Measurements from ENCODE around the gene CCNJ. TPM values are rescaled to one million over a fixed set of nuclear protein-coding genes. Genes with fewer than 3 reads are reported as not detected.

Gene CCNJ
- total and polyA plus RNA-seq, 9 of the 15 experiments (the other 6 are each of a cell fraction or from before 2014, with no cell fraction given) = 0.69 to 15.7 (median 9.2) TPM

- TF ChIP-seq NR2C2 (CRISPR knock-in tag; IDR thresholded peaks at IDR 0.05) (no peak), NR2C2 (tag; IDR thresholded peaks at IDR 0.05) (peak; percentile 16; the same call in 1 of the 2 replicates), JUN (IDR thresholded peaks at IDR 0.05; ENCODE audit: borderline replicate concordance, low read depth, low read length) (no peak), JUN (CRISPR knock-in tag; IDR thresholded peaks at IDR 0.05; ENCODE audit: borderline replicate concordance) (no peak), NR4A1 (CRISPR knock-in tag; IDR thresholded peaks at IDR 0.05) (no peak), NR4A1 (tag; IDR thresholded peaks at IDR 0.05) (peak; percentile 87), FOXP1 (CRISPR knock-in tag; IDR thresholded peaks at IDR 0.05) (no peak), ZNF175 (CRISPR knock-in tag; IDR thresholded peaks at IDR 0.05; ENCODE audit: low read depth) (peak; percentile 83), SIRT6 (IDR thresholded peaks at IDR 0.05; ENCODE audit: low read depth, low read length) (no peak), E2F3 (CRISPR knock-in tag; IDR thresholded peaks at IDR 0.05) (no peak), SUPT5H (IDR thresholded peaks at IDR 0.05) (no peak)
- TF ChIP-seq, protein P1, sequence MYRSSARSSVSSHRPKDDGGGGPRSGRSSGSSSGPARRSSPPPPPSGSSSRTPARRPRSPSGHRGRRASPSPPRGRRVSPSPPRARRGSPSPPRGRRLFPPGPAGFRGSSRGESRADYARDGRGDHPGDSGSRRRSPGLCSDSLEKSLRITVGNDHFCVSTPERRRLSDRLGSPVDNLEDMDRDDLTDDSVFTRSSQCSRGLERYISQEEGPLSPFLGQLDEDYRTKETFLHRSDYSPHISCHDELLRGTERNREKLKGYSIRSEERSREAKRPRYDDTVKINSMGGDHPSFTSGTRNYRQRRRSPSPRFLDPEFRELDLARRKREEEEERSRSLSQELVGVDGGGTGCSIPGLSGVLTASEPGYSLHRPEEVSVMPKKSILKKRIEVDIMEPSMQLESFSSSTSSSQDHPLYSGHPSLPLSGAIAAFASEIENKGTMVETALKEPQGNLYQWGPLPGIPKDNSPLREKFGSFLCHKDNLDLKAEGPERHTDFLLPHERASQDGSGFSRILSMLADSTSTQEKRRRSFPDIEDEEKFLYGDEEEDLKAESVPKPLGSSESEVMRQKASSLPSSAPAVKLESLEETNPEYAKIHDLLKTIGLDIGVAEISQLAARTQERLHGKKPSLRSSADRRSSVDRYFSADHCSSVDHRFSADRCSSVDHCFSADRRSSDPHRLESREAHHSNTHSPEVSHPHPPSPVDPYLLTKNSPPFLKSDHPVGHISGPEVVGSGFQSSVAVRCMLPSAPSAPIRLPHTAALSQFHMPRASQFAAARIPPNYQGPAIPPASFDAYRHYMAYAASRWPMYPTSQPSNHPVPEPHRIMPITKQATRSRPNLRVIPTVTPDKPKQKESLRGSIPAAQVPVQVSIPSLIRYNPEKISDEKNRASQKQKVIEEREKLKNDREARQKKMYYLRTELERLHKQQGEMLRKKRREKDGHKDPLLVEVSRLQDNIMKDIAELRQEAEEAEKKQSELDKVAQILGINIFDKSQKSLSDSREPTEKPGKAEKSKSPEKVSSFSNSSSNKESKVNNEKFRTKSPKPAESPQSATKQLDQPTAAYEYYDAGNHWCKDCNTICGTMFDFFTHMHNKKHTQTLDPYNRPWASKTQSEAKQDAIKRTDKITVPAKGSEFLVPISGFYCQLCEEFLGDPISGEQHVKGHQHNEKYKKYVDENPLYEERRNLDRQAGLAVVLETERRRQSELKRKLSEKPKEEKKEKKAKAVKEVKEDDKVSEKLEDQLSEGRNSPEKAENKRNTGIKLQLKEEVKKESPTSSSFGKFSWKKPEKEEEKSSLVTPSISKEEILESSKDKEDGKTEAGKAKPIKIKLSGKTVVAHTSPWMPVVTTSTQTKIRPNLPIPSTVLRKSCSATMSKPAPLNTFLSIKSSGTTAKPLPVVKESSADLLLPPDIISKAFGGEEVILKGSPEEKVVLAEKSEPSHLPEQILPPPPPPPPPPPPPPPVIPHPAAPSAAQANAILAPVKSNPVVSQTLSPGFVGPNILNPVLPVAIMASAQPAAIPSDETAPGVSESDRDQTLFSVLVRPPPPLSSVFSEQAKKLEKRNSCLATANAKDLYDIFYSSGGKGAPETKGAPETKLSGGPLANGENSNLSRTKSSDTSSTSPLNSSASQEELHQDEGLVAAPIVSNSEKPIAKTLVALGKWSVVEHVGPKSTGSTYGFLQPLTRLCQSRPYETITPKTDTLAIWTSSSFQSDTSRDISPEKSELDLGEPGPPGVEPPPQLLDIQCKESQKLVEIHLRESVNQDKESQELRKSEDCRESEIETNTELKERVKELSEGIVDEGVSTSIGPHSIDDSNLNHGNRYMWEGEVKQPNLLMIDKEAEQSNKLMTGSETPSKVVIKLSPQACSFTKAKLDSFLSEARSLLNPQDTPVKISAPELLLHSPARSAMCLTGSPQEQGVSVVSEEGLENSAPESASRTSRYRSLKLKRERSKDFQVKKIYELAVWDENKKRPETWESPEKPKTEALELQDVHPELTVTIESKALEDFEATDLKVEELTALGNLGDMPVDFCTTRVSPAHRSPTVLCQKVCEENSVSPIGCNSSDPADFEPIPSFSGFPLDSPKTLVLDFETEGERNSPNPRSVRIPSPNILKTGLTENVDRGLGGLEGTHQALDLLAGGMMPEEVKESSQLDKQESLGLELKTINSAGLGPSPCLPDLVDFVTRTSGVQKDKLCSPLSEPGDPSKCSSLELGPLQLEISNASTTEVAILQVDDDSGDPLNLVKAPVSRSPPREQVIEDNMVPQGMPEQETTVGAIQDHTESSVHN (IDR thresholded peaks at IDR 0.05; ENCODE audit: borderline replicate concordance in 1 of 2, low read depth in 1 of 2) = no peak
- TF ChIP-seq, protein P2, sequence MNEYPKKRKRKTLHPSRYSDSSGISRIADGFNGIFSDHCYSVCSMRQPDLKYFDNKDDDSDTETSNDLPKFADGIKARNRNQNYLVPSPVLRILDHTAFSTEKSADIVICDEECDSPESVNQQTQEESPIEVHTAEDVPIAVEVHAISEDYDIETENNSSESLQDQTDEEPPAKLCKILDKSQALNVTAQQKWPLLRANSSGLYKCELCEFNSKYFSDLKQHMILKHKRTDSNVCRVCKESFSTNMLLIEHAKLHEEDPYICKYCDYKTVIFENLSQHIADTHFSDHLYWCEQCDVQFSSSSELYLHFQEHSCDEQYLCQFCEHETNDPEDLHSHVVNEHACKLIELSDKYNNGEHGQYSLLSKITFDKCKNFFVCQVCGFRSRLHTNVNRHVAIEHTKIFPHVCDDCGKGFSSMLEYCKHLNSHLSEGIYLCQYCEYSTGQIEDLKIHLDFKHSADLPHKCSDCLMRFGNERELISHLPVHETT (CRISPR knock-in tag; conservative IDR thresholded peaks at IDR 0.05 in 1 of 2, IDR thresholded peaks at IDR 0.05 in 1 of 2) = peak in 1 of 2 experiments; percentile 72; a peak in 2 of 4 replicates
- TF ChIP-seq, protein P3, sequence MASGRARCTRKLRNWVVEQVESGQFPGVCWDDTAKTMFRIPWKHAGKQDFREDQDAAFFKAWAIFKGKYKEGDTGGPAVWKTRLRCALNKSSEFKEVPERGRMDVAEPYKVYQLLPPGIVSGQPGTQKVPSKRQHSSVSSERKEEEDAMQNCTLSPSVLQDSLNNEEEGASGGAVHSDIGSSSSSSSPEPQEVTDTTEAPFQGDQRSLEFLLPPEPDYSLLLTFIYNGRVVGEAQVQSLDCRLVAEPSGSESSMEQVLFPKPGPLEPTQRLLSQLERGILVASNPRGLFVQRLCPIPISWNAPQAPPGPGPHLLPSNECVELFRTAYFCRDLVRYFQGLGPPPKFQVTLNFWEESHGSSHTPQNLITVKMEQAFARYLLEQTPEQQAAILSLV (tag; IDR thresholded peaks at IDR 0.05) = 0 out of 2 replicates have a peak, but pooled peaks have one; percentile 61
These were observed 64.2 kb downstream of the CCNJ start (continued) for GRCh38 chr10:96107623-96108038.

All from K562 (cell line).